Vagina (tissue), 2 donors: ENCODE results near the gene CYP4V2.
"Not testable (repeated sequence)": the region's sequence is repeated elsewhere in the genome, so short reads cannot be mapped to it uniquely, and the experiment has no call there.

Experiments used
- POLR2A ChIP-seq, 2 donors: fragments of 450-650 bp; IDR thresholded peaks; one replicate each; pipeline ENCODE4 v1.6.1; 2017; ENCODE audit warnings: antibody characterized with exemption in 2 of 2, mild to moderate bottlenecking in 2 of 2, moderate library complexity in 2 of 2
- POLR2AphosphoS5 ChIP-seq, 2 donors: sonication (generic); formaldehyde crosslinking; IDR thresholded peaks; one replicate each; pipeline ENCODE4 v1.9.0; 2017; ENCODE audit warnings: antibody characterized with exemption in 2 of 2, mild to moderate bottlenecking in 2 of 2, low read depth in 1 of 2; ENCODE audit not compliant: insufficient read depth in 1 of 2
- TF ChIP-seq, protein P1 (sequence below), 3 experiments: fragments of 450-650 bp in 2 of 3; fragments of 200-600 bp in 1 of 3; sonication (generic) in 1 of 3; IDR thresholded peaks; one replicate each; pipeline ENCODE4 v1.5.1; 2017 to 2019; ENCODE audit warnings: antibody characterized with exemption in 3 of 3, mild to moderate bottlenecking in 2 of 3, moderate library complexity in 2 of 3

- TF ChIP-seq, protein P1, sequence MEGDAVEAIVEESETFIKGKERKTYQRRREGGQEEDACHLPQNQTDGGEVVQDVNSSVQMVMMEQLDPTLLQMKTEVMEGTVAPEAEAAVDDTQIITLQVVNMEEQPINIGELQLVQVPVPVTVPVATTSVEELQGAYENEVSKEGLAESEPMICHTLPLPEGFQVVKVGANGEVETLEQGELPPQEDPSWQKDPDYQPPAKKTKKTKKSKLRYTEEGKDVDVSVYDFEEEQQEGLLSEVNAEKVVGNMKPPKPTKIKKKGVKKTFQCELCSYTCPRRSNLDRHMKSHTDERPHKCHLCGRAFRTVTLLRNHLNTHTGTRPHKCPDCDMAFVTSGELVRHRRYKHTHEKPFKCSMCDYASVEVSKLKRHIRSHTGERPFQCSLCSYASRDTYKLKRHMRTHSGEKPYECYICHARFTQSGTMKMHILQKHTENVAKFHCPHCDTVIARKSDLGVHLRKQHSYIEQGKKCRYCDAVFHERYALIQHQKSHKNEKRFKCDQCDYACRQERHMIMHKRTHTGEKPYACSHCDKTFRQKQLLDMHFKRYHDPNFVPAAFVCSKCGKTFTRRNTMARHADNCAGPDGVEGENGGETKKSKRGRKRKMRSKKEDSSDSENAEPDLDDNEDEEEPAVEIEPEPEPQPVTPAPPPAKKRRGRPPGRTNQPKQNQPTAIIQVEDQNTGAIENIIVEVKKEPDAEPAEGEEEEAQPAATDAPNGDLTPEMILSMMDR (IDR thresholded peaks at IDR 0.05), result not testable (repeated sequence)
- not testable (repeated sequence) for TF ChIP-seq POLR2AphosphoS5 (IDR thresholded peaks at IDR 0.05; ENCODE audit: insufficient read depth in 1 of 2, low read depth in 1 of 2); POLR2A (IDR thresholded peaks at IDR 0.05)
Measured at GRCh38 chr4:186247062-186247752, 55.8 kb downstream of the CYP4V2 start.
